Heart right ventricle (tissue), 16 donors: Measurements from ENCODE around the gene VPS35. TPM values are rescaled to one million over a fixed set of nuclear protein-coding genes. Genes with fewer than 3 reads are reported as not detected.
"Not testable (repeated sequence)": the region's sequence is repeated elsewhere in the genome, so short reads cannot be mapped to it uniquely, and the experiment has no call there.

Experiments used
- ATAC-seq, 8 donors: fragments of 200-7000 bp; cut with Tn5 transposase; one replicate each; pipeline ENCODE4 v1.9.1; 2020; ENCODE audit warnings: mild to moderate bottlenecking in 8 of 8, moderate library complexity in 8 of 8, moderate number of reproducible peaks in 1 of 8
- DNase-seq, 2 donors: peaks; one replicate each; pipeline ENCODE4 v3.0.0-alpha.2; 2020
- H3K27ac ChIP-seq, 10 donors: fragments of 200-600 bp; sonication (generic) in 2 of 10; one replicate each; pipeline versions ENCODE4 v1.5.0 to v1.8.0; 2020 to 2022; ENCODE audit warnings: mild to moderate bottlenecking in 3 of 10
- H3K27me3 ChIP-seq, 7 donors: fragments of 200-600 bp; one replicate each; pipeline ENCODE4 v1.8.0; 2021 to 2022; ENCODE audit warnings: mild to moderate bottlenecking in 2 of 7
- H3K36me3 ChIP-seq, 9 donors: fragments of 200-600 bp; sonication (generic) in 1 of 9; one replicate each; pipeline versions ENCODE4 v1.5.0 to v1.8.0; 2020 to 2022; ENCODE audit warnings: mild to moderate bottlenecking in 2 of 9
- H3K4me1 ChIP-seq, 9 donors: fragments of 200-600 bp; sonication (generic) in 1 of 9; one replicate each; pipeline versions ENCODE4 v1.5.0 to v1.8.0; 2020 to 2022; ENCODE audit warnings: mild to moderate bottlenecking in 4 of 9
- H3K4me3 ChIP-seq, 10 donors: fragments of 200-600 bp; sonication (generic) in 2 of 10; one replicate each; pipeline versions ENCODE4 v1.5.0 to v1.8.0; 2020 to 2022; ENCODE audit warnings: mild to moderate bottlenecking in 7 of 10, moderate library complexity in 2 of 10
- H3K9me3 ChIP-seq, 11 donors: fragments of 200-600 bp in 10 of 11; sonication (generic) in 2 of 11; one replicate each; pipeline versions ENCODE4 v1.5.0 to v1.8.0; 2013 to 2022; ENCODE audit warnings: mild to moderate bottlenecking in 2 of 11, control low read depth in 1 of 11, moderate library complexity in 1 of 11
- WGBS, 2 donors: extraction: QIAGEN DNeasy Blood & Tissue Kit; methylation state at CpG; one replicate each; pipeline ENCODE4 v1.1.7; 2013; ENCODE audit warnings: inconsistent platforms in 1 of 2; 5-methylcytosine and 5-hydroxymethylcytosine counted together
- intact Hi-C, 10 donors: fragments of 100-400 bp; cut with DNase I; formaldehyde crosslinking; loops; one replicate each; pipeline versions ENCODE4 v1.11.1 to v1.14.2; 2022
- polyA plus RNA-seq, 2 donors: library from polyadenylated mRNA; stranded (reverse); fragments of 200-250 nt; gene quantifications; one replicate each; pipeline ENCODE4 v1.2.3, GENCODE V29; 2013
- total RNA-seq, 10 donors: library from RNA; stranded (reverse); fragmentation: NEBNext Ultra II Directional in 3 of 10; extraction: Animal tissue kit (Norgen Biotek cat#: 25700) in 3 of 10; gene quantifications; one replicate each; pipeline versions ENCODE4 v1.2.1 to v1.2.4, GENCODE V29; 2021 to 2023
- TF ChIP-seq, protein P1 (sequence below), 9 donors: fragments of 200-600 bp; sonication (generic) in 2 of 9; IDR thresholded peaks; one replicate each; pipeline versions ENCODE4 v1.5.0 to v1.8.0; 2021 to 2022; ENCODE audit warnings: antibody characterized with exemption in 9 of 9, mild to moderate bottlenecking in 5 of 9, moderate library complexity in 1 of 9
- donor health status: Arrhythmogenic right ventricular cardiomyopathy.
- donor health status: ischemic (EF 13 %, LVEDD 7.1; RV severe dilation, severe dysfunction).
- donor health status: healthy with polysubstance abuse.
- donor health status: DM: no; HTN: yes; CAD: no.
- donor health status: DM: no; HTN: no; CAD: no.
- donor health status: ischemic (EF 25% LVEDD 6.9; RV normal size, moderate dysfunction).
- donor health status: ischemic (EF 25% LVEDD 5.7; RV mildly dilated, moderate dysfunction).
- donor health status: healthy.
- donor health status: DM: yes; HTN: yes; CAD: no.
- donor health status: Ischemic cardiomyopathy.
- donor health status: ischemic (EF 35%, LVEDD 5.7; RV mildly dilated, moderate dysfunction).
- donor health status: nonischemic (EF 11% LVEDD 7.7; RV severe dilation, severe dysfunction).
- donor health status: DM: yes; HTN: yes; CAD: no.
- donor health status: PGD.
- donor health status: ischemic (EF 29% LVEDD 5.4; RV normal size, mild dysfunction).
- donor health status: nonischemic (EF 23%, LVEDD 6.1; RV moderate dilation, normal function).

The VPS35 gene
- total and polyA plus RNA-seq, 12 donors: 12.7 to 106 (median 89.6) TPM

DNA sequence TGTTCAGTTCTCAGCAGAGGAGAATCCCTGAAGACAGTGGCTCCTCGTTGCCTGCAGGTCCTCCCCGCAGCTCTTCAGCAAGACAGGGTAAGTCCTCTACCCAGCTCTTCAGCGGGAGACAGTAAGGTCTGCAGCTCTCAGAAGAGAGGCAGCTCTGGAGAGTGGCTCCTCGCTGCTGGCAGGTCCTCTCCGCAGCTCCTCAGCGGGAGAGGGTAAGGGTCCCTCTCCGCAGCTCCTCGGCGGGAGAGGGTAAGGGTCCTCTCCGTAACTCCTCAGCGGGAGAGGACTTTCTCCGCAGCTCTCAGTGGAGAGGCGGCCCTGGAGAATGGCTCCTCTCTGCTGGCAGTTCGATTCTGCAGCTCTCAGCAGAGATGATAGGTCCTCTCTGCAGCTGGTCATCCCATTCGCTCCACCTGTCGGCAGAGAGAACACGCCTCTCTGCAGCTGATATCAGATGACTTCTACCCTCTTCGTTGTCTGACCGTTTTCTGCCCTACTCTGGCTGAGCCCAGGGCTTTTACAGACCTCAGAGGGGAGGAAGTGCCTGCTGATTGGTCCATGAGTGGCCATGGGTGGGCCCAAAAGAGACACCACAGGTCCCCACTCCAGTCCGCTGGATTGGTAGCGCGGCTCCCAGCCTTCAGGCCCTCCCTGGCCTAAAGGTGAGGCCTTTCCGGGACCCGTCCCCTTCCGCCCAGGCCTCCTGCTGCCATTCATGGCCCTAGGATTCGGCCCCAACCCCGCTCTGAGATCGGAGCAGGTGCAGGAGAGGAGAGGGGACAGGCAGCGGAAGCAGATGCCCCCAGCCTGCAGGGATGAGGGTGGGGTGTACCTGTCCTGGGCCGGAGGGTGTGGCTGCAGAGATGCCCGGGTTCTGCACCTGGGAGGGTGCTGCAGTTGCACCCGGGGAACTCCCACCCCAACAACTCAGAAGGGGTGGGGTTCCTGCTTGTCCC is 55.9 kb downstream of the VPS35 start:
- TF ChIP-seq, protein P1, sequence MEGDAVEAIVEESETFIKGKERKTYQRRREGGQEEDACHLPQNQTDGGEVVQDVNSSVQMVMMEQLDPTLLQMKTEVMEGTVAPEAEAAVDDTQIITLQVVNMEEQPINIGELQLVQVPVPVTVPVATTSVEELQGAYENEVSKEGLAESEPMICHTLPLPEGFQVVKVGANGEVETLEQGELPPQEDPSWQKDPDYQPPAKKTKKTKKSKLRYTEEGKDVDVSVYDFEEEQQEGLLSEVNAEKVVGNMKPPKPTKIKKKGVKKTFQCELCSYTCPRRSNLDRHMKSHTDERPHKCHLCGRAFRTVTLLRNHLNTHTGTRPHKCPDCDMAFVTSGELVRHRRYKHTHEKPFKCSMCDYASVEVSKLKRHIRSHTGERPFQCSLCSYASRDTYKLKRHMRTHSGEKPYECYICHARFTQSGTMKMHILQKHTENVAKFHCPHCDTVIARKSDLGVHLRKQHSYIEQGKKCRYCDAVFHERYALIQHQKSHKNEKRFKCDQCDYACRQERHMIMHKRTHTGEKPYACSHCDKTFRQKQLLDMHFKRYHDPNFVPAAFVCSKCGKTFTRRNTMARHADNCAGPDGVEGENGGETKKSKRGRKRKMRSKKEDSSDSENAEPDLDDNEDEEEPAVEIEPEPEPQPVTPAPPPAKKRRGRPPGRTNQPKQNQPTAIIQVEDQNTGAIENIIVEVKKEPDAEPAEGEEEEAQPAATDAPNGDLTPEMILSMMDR (IDR thresholded peaks at IDR 0.05): no peak
- 83 to 84% methylated on average over 32 of the region's 32 CpGs for WGBS, 2 donors
- Histone ChIP-seq H3K4me1 (peaks cover 0 to 7% (median 0%) of the 10 kb centered on the region in 9 donors), H3K27me3 (no peaks in the 10 kb centered on the region), H3K4me3 (no peak overlapping the region), H3K9me3 (no peaks in the 10 kb centered on the region), H3K27ac (no peak overlapping the region), H3K36me3 (no peaks in the 10 kb centered on the region)
- DNase-seq (no peak), ATAC-seq (peak in 2 of 8 donors; percentile 18 to 41)
- intact Hi-C loops: no loop called here

DNA sequence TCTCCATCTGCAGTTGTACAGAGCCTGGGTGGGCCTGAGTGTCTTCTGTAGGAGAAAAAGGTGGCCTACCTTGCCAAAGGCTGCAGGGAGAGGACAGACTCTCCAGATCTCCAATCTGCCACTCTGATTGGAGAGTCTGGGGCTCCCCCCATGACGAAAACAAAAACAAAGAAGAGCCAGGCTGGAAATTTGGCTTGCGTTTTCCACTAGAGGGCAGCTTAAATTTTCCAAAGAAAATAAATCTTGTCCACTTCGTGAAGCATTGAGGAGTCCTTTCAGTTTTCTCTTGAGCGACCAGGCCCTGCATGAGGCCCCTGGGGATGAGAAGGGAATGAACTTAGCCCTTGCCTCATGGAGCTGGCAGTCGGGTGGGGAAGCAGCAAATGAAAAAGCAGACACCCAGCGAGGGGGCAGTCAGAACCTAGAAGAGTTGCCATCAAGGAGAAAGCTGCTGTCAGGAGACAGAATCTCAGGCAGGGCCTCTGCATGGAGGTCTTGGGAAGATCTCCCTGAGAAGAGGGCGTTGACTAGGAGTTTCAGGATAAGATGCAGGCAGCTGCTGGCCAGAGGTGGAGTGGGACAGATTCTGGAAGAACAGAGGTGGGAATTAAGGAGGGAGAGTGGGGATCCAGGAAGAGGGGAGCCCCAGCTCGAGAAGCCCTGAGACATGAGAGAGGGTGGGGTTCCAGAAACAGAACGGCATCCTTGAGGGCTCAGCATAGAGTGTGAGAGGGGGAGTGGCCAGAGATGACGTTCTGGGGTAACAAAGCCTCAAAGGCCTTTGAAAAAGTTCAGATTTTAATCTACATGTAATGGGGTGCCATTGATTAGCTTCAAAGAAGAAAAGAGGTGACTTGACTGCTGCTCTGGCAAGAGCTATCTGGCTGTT is 59.4 kb downstream of the VPS35 start:
- WGBS, 2 donors: 44 to 49% methylated on average over 10 of the region's 10 CpGs
- DNase-seq (no peak), ATAC-seq (peak in 1 of 8 donors; percentile 19)
- Histone ChIP-seq H3K4me3 (no peak overlapping the region), H3K9me3 (no peaks in the 10 kb centered on the region), H3K36me3 (no peaks in the 10 kb centered on the region), H3K4me1 (peaks cover 0 to 7% (median 0%) of the 10 kb centered on the region in 9 donors), H3K27me3 (no peaks in the 10 kb centered on the region), H3K27ac (peak overlapping the region in 1 of 10 donors; percentile 12)
- TF ChIP-seq, protein P1 (IDR thresholded peaks at IDR 0.05): peak in 4 of 9 donors; percentile 31 to 39 (median 38)
- intact Hi-C loops: no loop called here

DNA sequence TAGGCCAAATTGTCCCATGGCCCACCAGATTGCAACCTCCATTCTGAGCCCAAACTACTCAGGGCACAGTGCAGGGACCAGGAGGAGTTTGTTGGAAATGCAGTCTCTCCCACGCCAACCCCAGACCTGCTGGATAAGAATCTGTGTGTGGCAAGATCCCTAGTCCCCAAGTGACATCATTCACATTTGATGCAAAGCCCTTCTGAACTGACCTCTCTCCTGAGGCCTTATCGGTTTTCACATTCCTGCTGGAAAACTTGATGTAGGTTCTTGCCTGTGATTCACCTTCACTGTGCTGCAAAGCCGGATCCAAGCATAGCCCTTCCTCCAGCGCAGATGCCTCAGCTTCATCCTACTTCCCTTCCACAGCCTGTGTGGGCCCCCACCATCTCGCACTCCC is 61.2 kb downstream of the VPS35 start:
- 83 to 91% methylated on average over 5 of the region's 5 CpGs for WGBS, 2 donors
- H3K36me3 ChIP-seq: no peaks in the 10 kb centered on the region
- H3K9me3 ChIP-seq: no peaks in the 10 kb centered on the region
- H3K4me3 ChIP-seq: no peak overlapping the region
- no peak overlapping the region for H3K27ac ChIP-seq
- intact Hi-C loops: no loop called here
- TF ChIP-seq, protein P1 (IDR thresholded peaks at IDR 0.05): no peak
- DNase-seq (no peak), ATAC-seq (no peak)
- peaks cover 0 to 7% (median 0%) of the 10 kb centered on the region in 9 donors for H3K4me1 ChIP-seq
- no peaks in the 10 kb centered on the region for H3K27me3 ChIP-seq

DNA sequence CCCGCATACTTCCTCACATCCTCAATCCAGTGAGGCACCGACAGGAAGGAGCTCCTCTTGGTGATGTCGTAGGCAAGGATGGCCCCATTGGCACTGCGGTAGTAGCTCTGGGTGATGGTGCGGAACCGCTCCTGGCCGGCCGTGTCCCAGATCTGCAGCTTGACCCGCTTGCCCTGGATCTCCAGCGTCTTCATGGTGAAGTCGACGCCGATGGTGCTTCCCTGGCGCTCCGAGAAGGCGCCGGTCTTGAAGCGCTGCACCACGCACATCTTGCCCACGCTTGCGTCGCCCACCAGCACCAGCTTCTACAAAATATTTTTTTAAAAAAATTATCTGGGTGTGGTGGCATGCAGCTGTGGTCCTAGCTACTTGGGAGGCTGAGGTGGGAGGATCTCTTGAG is 62.3 kb downstream of the VPS35 start:
- H3K36me3 ChIP-seq, H3K27me3 ChIP-seq, DNase-seq, H3K9me3 ChIP-seq, H3K27ac ChIP-seq, ATAC-seq, intact Hi-C loops, H3K4me3 ChIP-seq: not testable (repeated sequence)
- peaks cover 0 to 10% (median 3%) of the 10 kb centered on the region in 9 donors for H3K4me1 ChIP-seq
- WGBS, 2 donors: 93% methylated on average over 21 of the region's 22 CpGs

DNA sequence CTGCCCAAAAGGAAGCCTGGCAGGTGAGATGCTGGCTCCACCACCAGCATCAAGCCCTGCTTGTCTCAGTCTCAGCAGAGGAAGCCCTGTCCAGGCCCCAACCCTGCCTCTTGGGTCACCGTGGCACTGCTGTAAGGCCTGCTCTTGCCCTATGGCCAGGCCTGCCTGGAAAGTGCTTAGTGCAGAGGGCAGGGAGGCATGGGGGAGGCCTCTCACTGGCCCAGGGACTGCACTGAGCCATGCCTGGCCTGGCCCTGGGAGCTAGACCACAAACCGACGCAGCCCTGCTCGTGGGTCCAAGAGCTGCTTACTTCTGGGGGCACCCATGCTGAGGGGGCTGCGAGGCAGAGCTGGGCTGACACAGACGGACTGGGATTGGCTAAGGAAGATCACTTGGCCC is 64.1 kb downstream of the VPS35 start:
- peaks cover 0 to 21% (median 10%) of the 10 kb centered on the region in 9 donors for H3K4me1 ChIP-seq
- ATAC-seq: peak in 1 of 8 donors; percentile 31
- H3K36me3 ChIP-seq, H3K27ac ChIP-seq, DNase-seq, H3K9me3 ChIP-seq, H3K4me3 ChIP-seq, intact Hi-C loops, H3K27me3 ChIP-seq: not testable (repeated sequence)
- WGBS, 2 donors: 92 to 97% methylated on average over 5 to 6 of the region's 6 CpGs

DNA sequence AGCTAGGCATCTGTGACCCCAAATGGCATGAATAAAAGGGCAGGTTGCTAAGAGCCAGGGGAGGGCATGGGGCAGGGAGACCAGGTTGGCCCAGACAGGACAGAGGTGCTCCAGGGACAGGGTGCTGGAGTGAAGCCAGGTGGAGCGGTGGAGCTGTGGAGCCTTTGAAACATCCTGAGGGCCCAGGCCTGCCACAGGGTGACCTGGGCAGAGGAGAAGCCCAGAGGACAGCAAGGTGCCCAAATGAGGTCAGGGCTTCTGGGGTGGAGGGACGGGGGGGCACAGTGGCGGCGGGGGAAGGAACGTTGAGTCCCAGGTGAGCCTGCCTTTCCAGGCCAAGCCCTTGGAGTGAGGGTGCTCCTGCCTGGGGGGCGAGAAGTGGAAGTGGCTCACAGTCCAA is 65.3 kb downstream of the VPS35 start:
- intact Hi-C loops, H3K36me3 ChIP-seq, H3K27ac ChIP-seq, H3K4me3 ChIP-seq, DNase-seq, H3K27me3 ChIP-seq, H3K9me3 ChIP-seq: not testable (repeated sequence)
- peaks cover 0 to 18% (median 10%) of the 10 kb centered on the region in 9 donors for H3K4me1 ChIP-seq
- 73 to 92% methylated on average over 4 of the region's 6 CpGs for WGBS, 2 donors
- peak in 6 of 8 donors; percentile 21 to 60 (median 40) for ATAC-seq
